Endothelial cell of umbilical vein (primary cell): ENCODE data around the gene SDC1. TPM values are rescaled to one million over a fixed set of nuclear protein-coding genes. Genes with fewer than 3 reads are reported as not detected.

ENCODE experiments used
- BruUV-seq: library from RNA; stranded (reverse); fragments of 400-500 nt; replicated peaks from 2 replicates; lab custom pipeline; 2021; lab: Mats Ljungman, UMichigan
- CTCF ChIA-PET: fragments of 300-600, 350-600 bp; sonication (Branson Sonifier 250); formaldehyde crosslinking; loops from one replicate; lab custom pipeline; 2021; ENCODE audit warnings: antibody characterized with exemption, inconsistent platforms; lab: Charles Lee
- POLR2A ChIA-PET: fragments of 300-600, 350-600 bp; sonication (Branson Sonifier 250); formaldehyde crosslinking; loops from one replicate; lab custom pipeline; 2021; ENCODE audit warnings: antibody characterized with exemption, inconsistent platforms; lab: Charles Lee
- DNase-seq: peaks from one replicate; pipeline ENCODE4 v3.0.0-alpha.2; 2011; ENCODE audit warnings: low read depth, low spot score
- FAIRE-seq: peaks from 2 replicates; lab custom pipeline; 2011; peaks lifted over from hg19 to GRCh38; lab: Jason Lieb, UNC
- H2AFZ ChIP-seq: 2 replicates; pipeline ENCODE4 v1.6.0; 2012; ENCODE audit warnings: low read depth, low read length, control low read depth, inconsistent platforms
- H3K27ac ChIP-seq: 2 replicates; pipeline ENCODE4 v1.5.1; 2011; ENCODE audit warnings: low read depth, mild to moderate bottlenecking, control low read depth, low read length, moderate library complexity; ENCODE audit not compliant: insufficient read depth
- H3K27me3 ChIP-seq, 2 experiments: 2 replicates each; pipeline versions ENCODE4 v1.6.0 to v1.6.1; 2011; ENCODE audit warnings: low read length in 2 of 2, mixed read lengths in 1 of 2; ENCODE audit not compliant: control insufficient read depth in 2 of 2, insufficient read depth in 2 of 2
- H3K36me3 ChIP-seq, 2 experiments: 2 replicates in 1 of 2; 3 replicates in 1 of 2; pipeline ENCODE4 v1.5.1; 2011; ENCODE audit warnings: low read length in 2 of 2, mild to moderate bottlenecking in 1 of 2, moderate library complexity in 1 of 2; ENCODE audit not compliant: control insufficient read depth in 2 of 2, insufficient read depth in 2 of 2; ENCODE audit errors: extremely low read depth in 1 of 2
- H3K4me1 ChIP-seq: 3 replicates; pipeline ENCODE4 v1.5.1; 2011; ENCODE audit warnings: mild to moderate bottlenecking, low read length; ENCODE audit not compliant: control insufficient read depth, insufficient read depth; ENCODE audit errors: extremely low read depth
- H3K4me2 ChIP-seq: 2 replicates; pipeline ENCODE4 v1.6.1; 2011; ENCODE audit warnings: low read length, control low read depth, mixed read lengths; ENCODE audit not compliant: insufficient read depth
- H3K4me3 ChIP-seq, 3 experiments: fragments of 200-600 bp in 1 of 3; sonication (generic), shearing (Covaris generic) in 1 of 3; replicated peaks in 1 of 3; 2 replicates each; pipeline ENCODE4 v1.5.1; 2011 to 2016; ENCODE audit warnings: control low read depth in 3 of 3, low read length in 3 of 3, mild to moderate bottlenecking in 2 of 3, inconsistent platforms in 1 of 3, low read depth in 1 of 3, moderate library complexity in 1 of 3; ENCODE audit not compliant: insufficient read depth in 1 of 3
- H3K79me2 ChIP-seq: 2 replicates; pipeline ENCODE4 v1.6.0; 2012; ENCODE audit warnings: low read length, inconsistent platforms; ENCODE audit not compliant: control insufficient read depth, insufficient read depth
- H3K9ac ChIP-seq: replicated peaks from 2 replicates; pipeline ENCODE3; 2011; ENCODE audit warnings: low read length, control low read depth; ENCODE audit not compliant: insufficient read depth; ENCODE audit errors: extremely low read depth
- H3K9me1 ChIP-seq: replicated peaks from 3 replicates; pipeline ENCODE4 v1.6.0; 2011; ENCODE audit warnings: mild to moderate bottlenecking, low read length; ENCODE audit not compliant: control insufficient read depth, insufficient read depth; ENCODE audit errors: extremely low read depth
- H3K9me3 ChIP-seq: replicated peaks from 2 replicates; pipeline ENCODE4 v1.5.1; 2012; ENCODE audit warnings: low read length, inconsistent platforms; ENCODE audit not compliant: control insufficient read depth, insufficient read depth
- H4K20me1 ChIP-seq: replicated peaks from 2 replicates; pipeline ENCODE3; 2011; ENCODE audit warnings: mild to moderate bottlenecking, low read length; ENCODE audit not compliant: control insufficient read depth, insufficient read depth; ENCODE audit errors: extremely low read depth
- CTCF ChIP-seq, 2 donors: IDR thresholded peaks; 1 replicate in 1 of 2; 2 replicates in 1 of 2; pipeline ENCODE4 v1.5.1; 2011; ENCODE audit warnings: low read length in 2 of 2, mild to moderate bottlenecking in 2 of 2, moderate library complexity in 2 of 2, control low read depth in 1 of 2, inconsistent platforms in 1 of 2, low read depth in 1 of 2; ENCODE audit not compliant: insufficient read depth in 1 of 2; ENCODE audit errors: extremely low read depth in 1 of 2
- EZH2 ChIP-seq: IDR thresholded peaks from 2 replicates; pipeline ENCODE4 v1.6.1; 2012; ENCODE audit warnings: borderline replicate concordance, low read depth, mild to moderate bottlenecking, moderate library complexity, low read length, inconsistent platforms; ENCODE audit not compliant: severe bottlenecking
- FOS ChIP-seq: IDR thresholded peaks from 2 replicates; pipeline ENCODE4 v1.6.1; 2011; ENCODE audit warnings: mild to moderate bottlenecking, low read length, moderate library complexity, borderline replicate concordance; ENCODE audit not compliant: insufficient read depth
- GATA2 ChIP-seq: IDR thresholded peaks from 2 replicates; pipeline ENCODE4 v1.7.0; 2011; ENCODE audit warnings: low read depth, mild to moderate bottlenecking, moderate library complexity, mixed read lengths, low read length; ENCODE audit not compliant: insufficient read length, insufficient read depth
- JUN ChIP-seq: IDR thresholded peaks from 2 replicates; pipeline ENCODE4 v1.6.1; 2011; ENCODE audit warnings: borderline replicate concordance, low read depth; ENCODE audit not compliant: insufficient read length, insufficient read depth
- MAX ChIP-seq: IDR thresholded peaks from 2 replicates; pipeline ENCODE4 v1.6.1; 2011; ENCODE audit not compliant: insufficient read depth, insufficient read length
- MYC ChIP-seq: IDR thresholded peaks from one replicate; pipeline ENCODE4 v1.6.1; 2011; ENCODE audit warnings: mild to moderate bottlenecking, low read depth, low read length
- POLR2A ChIP-seq: IDR thresholded peaks from 2 replicates; pipeline ENCODE4 v1.6.1; 2012; ENCODE audit warnings: low read depth, mild to moderate bottlenecking, control low read depth, low read length
- POLR2AphosphoS5 ChIP-seq: IDR thresholded peaks from 2 replicates; pipeline ENCODE4 v1.6.1; 2012; ENCODE audit warnings: low read depth, mild to moderate bottlenecking, control low read depth, low read length, moderate library complexity; ENCODE audit not compliant: insufficient read depth
- dilution Hi-C: fragments of 300-500 bp; cut with MboI; formaldehyde crosslinking; loops from one replicate; pipeline ENCODE4 v1.15.0; 2019; ENCODE audit warnings: low sequenced_read_pairs; ENCODE audit not compliant: extremely low pct_ligation_motif_present
- intact Hi-C: fragments of 100-400 bp; cut with micrococcal nuclease; formaldehyde crosslinking; loops from one replicate; pipeline ENCODE4 v1.10.0; 2022
- polyA plus RNA-seq, 4 experiments: library from polyadenylated mRNA; depleted of rRNA in 3 of 4; stranded (reverse) in 3 of 4; unstranded in 1 of 4; fragments of >200 nt; gene quantifications; 2 replicates each; pipeline versions ENCODE4 v1.2.1 to v1.2.3, GENCODE V29; 2011 to 2012; ENCODE audit warnings: missing spikeins in 1 of 4
- total RNA-seq: library from RNA; stranded (reverse); gene quantifications from 2 replicates; pipeline ENCODE4 v1.2.3, GENCODE V29; 2021

SDC1 gene
- total and polyA plus RNA-seq, 2 donors (not counting 3 experiments of a cell fraction or from before 2014, with no cell fraction given): 3.2 to 4.0 TPM

GRCh38 chr2:20250436-20250835 is 25.5 kb upstream of the SDC1 start:
- H3K36me3 ChIP-seq: peaks cover 17 to 34% of the 10 kb centered on the region in 2 experiments
- CTCF ChIA-PET: interaction anchor here (1.2 to 1.4 kb wide), 2 partner anchors 8 to 77 kb away, joined by 4 to 5 read pairs; no protein-coding TSS in a partner anchor

GRCh38 chr2:20249170-20249569 is 24.2 kb upstream of the SDC1 start:
- intact Hi-C loops (no loop called here), dilution Hi-C loops (no loop called here)
- TF ChIP-seq JUN: no peak
- TF ChIP-seq MAX: no peak
- no peak for TF ChIP-seq CTCF (IDR thresholded peaks at IDR 0.05; ENCODE audit: extremely low read depth in 1 of 2, insufficient read depth in 1 of 2, low read depth in 1 of 2, low read length in 2 of 2)
- no peak for TF ChIP-seq MYC
- TF ChIP-seq FOS: no peak
- no peak for TF ChIP-seq EZH2
- TF ChIP-seq POLR2A: no peak
- TF ChIP-seq GATA2: no peak
- TF ChIP-seq POLR2AphosphoS5: no peak
- Histone ChIP-seq H4K20me1 (no peaks in the 10 kb centered on the region), H3K9me3 (no peaks in the 10 kb centered on the region), H2AFZ (no peak overlapping the region), H3K9me1 (no peaks in the 10 kb centered on the region), H3K79me2 (no peaks in the 10 kb centered on the region), H3K27me3 (no peaks in the 10 kb centered on the region), H3K36me3 (peaks cover 14 to 25% of the 10 kb centered on the region in 2 experiments), H3K4me2 (no peak overlapping the region), H3K27ac (no peak overlapping the region), H3K4me1 (no peaks in the 10 kb centered on the region), H3K4me3 (no peak overlapping the region), H3K9ac (no peak overlapping the region)
- FAIRE-seq: no peak
- ChIA-PET CTCF (no interaction called here), POLR2A (no interaction called here)
- no TSS peak for BruUV-seq
- DNase-seq: no peak

More at GRCh38 chr2:20250436-20250835, 25.5 kb upstream of the SDC1 start:
- no peak for DNase-seq
- no TSS peak for BruUV-seq
- H3K9me1 ChIP-seq: no peaks in the 10 kb centered on the region
- no peak overlapping the region for H3K27ac ChIP-seq
- no peak for FAIRE-seq
- no peaks in the 10 kb centered on the region for H3K79me2 ChIP-seq
- H4K20me1 ChIP-seq: no peaks in the 10 kb centered on the region
- intact Hi-C loops: no loop called here
- H3K4me3 ChIP-seq: no peak overlapping the region
- dilution Hi-C loops: no loop called here
- H2AFZ ChIP-seq: no peak overlapping the region
- no peaks in the 10 kb centered on the region for H3K27me3 ChIP-seq
- TF ChIP-seq MAX: no peak
- H3K4me2 ChIP-seq: no peak overlapping the region
- no peaks in the 10 kb centered on the region for H3K4me1 ChIP-seq
- H3K9me3 ChIP-seq: no peaks in the 10 kb centered on the region
- no peak overlapping the region for H3K9ac ChIP-seq
- POLR2A ChIA-PET: no interaction called here
